Heart left ventricle (tissue), 16 donors: ENCODE results near the gene SARNP. TPM values are rescaled to one million over a fixed set of nuclear protein-coding genes. Genes with fewer than 3 reads are reported as not detected.

ENCODE experiments used
- ATAC-seq, 4 donors: fragments of 200-7000 bp; cut with Tn5 transposase; one replicate each; pipeline ENCODE4 v1.9.1; 2020 to 2022; ENCODE audit warnings: moderate library complexity in 4 of 4, mild to moderate bottlenecking in 3 of 4, moderate number of reproducible peaks in 1 of 4
- DNase-seq, 5 donors: peaks; one replicate each; pipeline ENCODE4 v3.0.0-alpha.2; 2020
- H3K27ac ChIP-seq, 12 donors: fragments of 200-600 bp; sonication (generic) in 4 of 12; one replicate each; pipeline versions ENCODE4 v1.5.0 to v1.8.0; 2016 to 2022; ENCODE audit warnings: mild to moderate bottlenecking in 2 of 12
- H3K27me3 ChIP-seq, 9 donors: fragments of 200-600 bp; sonication (generic) in 2 of 9; one replicate each; pipeline versions ENCODE4 v1.5.1 to v1.8.0; 2016 to 2022; ENCODE audit warnings: mild to moderate bottlenecking in 3 of 9
- H3K36me3 ChIP-seq, 9 donors: fragments of 200-600 bp; sonication (generic) in 2 of 9; one replicate each; pipeline versions ENCODE4 v1.5.0 to v1.8.0; 2018 to 2022; ENCODE audit warnings: mild to moderate bottlenecking in 2 of 9
- H3K4me1 ChIP-seq, 12 donors: fragments of 200-600 bp; sonication (generic) in 4 of 12; one replicate each; pipeline versions ENCODE4 v1.5.0 to v1.8.0; 2016 to 2022; ENCODE audit warnings: mild to moderate bottlenecking in 3 of 12
- H3K4me3 ChIP-seq, 12 donors: fragments of 200-600 bp; sonication (generic) in 4 of 12; one replicate each; pipeline versions ENCODE4 v1.5.0 to v1.8.0; 2017 to 2022; ENCODE audit warnings: mild to moderate bottlenecking in 9 of 12, moderate library complexity in 4 of 12
- H3K9me3 ChIP-seq, 12 donors: fragments of 200-600 bp; sonication (generic) in 4 of 12; one replicate each; pipeline versions ENCODE4 v1.5.0 to v1.8.0; 2016 to 2022; ENCODE audit warnings: mild to moderate bottlenecking in 1 of 12
- CTCF ChIP-seq, 12 donors: fragments of 200-600 bp; sonication (generic) in 4 of 12; IDR thresholded peaks; one replicate each; pipeline versions ENCODE4 v1.5.0 to v1.8.0; 2018 to 2022; ENCODE audit warnings: antibody characterized with exemption in 12 of 12, mild to moderate bottlenecking in 5 of 12
- POLR2A ChIP-seq, 2 donors: fragments of 450-650 bp; IDR thresholded peaks; one replicate each; pipeline ENCODE4 v1.6.1; 2017; ENCODE audit warnings: antibody characterized with exemption in 2 of 2, mild to moderate bottlenecking in 2 of 2, moderate library complexity in 2 of 2
- WGBS, 4 donors: extraction: QIAGEN DNeasy Blood & Tissue Kit in 2 of 4; methylation state at CpG; one replicate each; pipeline versions ENCODE4 v1.1.5 to v1.1.7; 2013 to 2018; 5-methylcytosine and 5-hydroxymethylcytosine counted together
- intact Hi-C, 10 donors: fragments of 100-400 bp; cut with DNase I; formaldehyde crosslinking; loops; one replicate each; pipeline versions ENCODE4 v1.11.1 to v1.14.2; 2022
- polyA plus RNA-seq, 2 donors: library from polyadenylated mRNA; stranded (reverse); fragments of 200-250 nt; gene quantifications; one replicate each; pipeline ENCODE4 v1.2.3, GENCODE V29; 2013
- total RNA-seq, 9 donors: library from RNA; depleted of rRNA in 2 of 9; stranded (reverse); fragments of >200 nt in 2 of 9; fragmentation: NEBNext Ultra II Directional in 3 of 9; extraction: Animal tissue kit (Norgen Biotek cat#: 25700) in 3 of 9; gene quantifications; one replicate each; pipeline versions ENCODE4 v1.1.0 to v1.2.4, GENCODE V29; 2016 to 2023
- donor health status: ischemic (EF 13 %, LVEDD 7.1; RV severe dilation, severe dysfunction).
- donor health status: healthy with polysubstance abuse.
- donor health status: DM: no; HTN: yes; CAD: no.
- donor health status: DM: no; HTN: no; CAD: no.
- donor health status: ischemic (EF 25% LVEDD 6.9; RV normal size, moderate dysfunction).
- donor health status: ischemic (EF 25% LVEDD 5.7; RV mildly dilated, moderate dysfunction).
- donor health status: healthy.
- donor health status: DM: yes; HTN: yes; CAD: no.
- donor health status: ischemic (EF 35%, LVEDD 5.7; RV mildly dilated, moderate dysfunction).
- donor health status: nonischemic (EF 11% LVEDD 7.7; RV severe dilation, severe dysfunction).
- donor health status: DM: yes; HTN: yes; CAD: no.
- donor health status: PGD.
- donor health status: ischemic (EF 29% LVEDD 5.4; RV normal size, mild dysfunction).
- donor health status: nonischemic (EF 23%, LVEDD 6.1; RV moderate dilation, normal function).

SARNP gene
- total and polyA plus RNA-seq, 11 donors = 47.2 to 138 (median 55.9) TPM

GRCh38 chr12:55780685-55781084, 36.8 kb downstream of the SARNP start:
- DNase-seq (no peak), ATAC-seq (no peak)
- Histone ChIP-seq H3K4me3 (no peak overlapping the region), H3K9me3 (no peaks in the 10 kb centered on the region), H3K36me3 (peaks cover 0 to 100% (median 97%) of the 10 kb centered on the region in 9 donors), H3K27ac (no peak overlapping the region), H3K4me1 (no peaks in the 10 kb centered on the region), H3K27me3 (no peaks in the 10 kb centered on the region)
- WGBS, 4 donors = 70 to 82% (median 78%) methylated on average over 2 of the region's 2 CpGs
- TF ChIP-seq CTCF (IDR thresholded peaks at IDR 0.05) (no peak), POLR2A (IDR thresholded peaks at IDR 0.05) (no peak)
- intact Hi-C loops = no loop called here

GRCh38 chr12:55777856-55778255, 39.7 kb downstream of the SARNP start:
- intact Hi-C loops = no loop called here
- DNase-seq = no peak
- Histone ChIP-seq H3K36me3 (peaks cover 0 to 98% (median 79%) of the 10 kb centered on the region in 9 donors), H3K4me1 (no peaks in the 10 kb centered on the region), H3K9me3 (no peaks in the 10 kb centered on the region), H3K27ac (no peak overlapping the region), H3K27me3 (no peaks in the 10 kb centered on the region), H3K4me3 (no peak overlapping the region)
- TF ChIP-seq CTCF (IDR thresholded peaks at IDR 0.05) = no peak
- WGBS, 4 donors = 87 to 97% (median 92%) methylated on average over 3 of the region's 3 CpGs
- no peak for ATAC-seq

GRCh38 chr12:55771736-55772135, 45.8 kb downstream of the SARNP start:
- Histone ChIP-seq H3K4me1 (no peaks in the 10 kb centered on the region), H3K9me3 (no peaks in the 10 kb centered on the region), H3K27ac (no peak overlapping the region), H3K4me3 (no peak overlapping the region), H3K27me3 (no peaks in the 10 kb centered on the region), H3K36me3 (peaks cover 0 to 80% (median 67%) of the 10 kb centered on the region in 9 donors)
- 62 to 72% (median 70%) methylated on average over 6 of the region's 6 CpGs for WGBS, 4 donors
- intact Hi-C loops = no loop called here
- no peak for ATAC-seq
- no peak for TF ChIP-seq CTCF (IDR thresholded peaks at IDR 0.05)
- TF ChIP-seq POLR2A (IDR thresholded peaks at IDR 0.05) = no peak
- DNase-seq = no peak

- H3K36me3 ChIP-seq = peaks cover 0 to 71% (median 61%) of the 10 kb centered on the region in 9 donors
- intact Hi-C loops = no loop called here
- no peak for ATAC-seq
These were observed 50.4 kb downstream of the SARNP start for GRCh38 chr12:55767156-55767555.

More at GRCh38 chr12:55767156-55767555, 50.4 kb downstream of the SARNP start:
- no peaks in the 10 kb centered on the region for H3K9me3 ChIP-seq
- no peak for DNase-seq
- H3K4me3 ChIP-seq = no peak overlapping the region
- H3K4me1 ChIP-seq = no peaks in the 10 kb centered on the region
- H3K27ac ChIP-seq = no peak overlapping the region
- no peaks in the 10 kb centered on the region for H3K27me3 ChIP-seq
- WGBS, 4 donors = 96 to 98% (median 97%) methylated on average over 4 of the region's 4 CpGs
- no peak for TF ChIP-seq POLR2A (IDR thresholded peaks at IDR 0.05)
- TF ChIP-seq CTCF (IDR thresholded peaks at IDR 0.05) = no peak
